Fibroblast of peridontal ligament (primary cell): ENCODE measurements around the gene TMEM151B.
A peak's percentile ranks its signal among the peaks of the same experiment; 100 is the strongest.

Experiments used
- DNase-seq: peaks from one replicate; pipeline ENCODE4 v3.0.0-alpha.2; 2010; ENCODE audit errors: extremely low read depth

Gene TMEM151B

GRCh38 chr6:44232676-44233566 is 37.3 kb upstream of the TMEM151B start:
- DNase-seq, result no peak

- no peak for DNase-seq
Observed at GRCh38 chr6:44233567-44234100, 36.6 kb upstream of the TMEM151B start.

DNA sequence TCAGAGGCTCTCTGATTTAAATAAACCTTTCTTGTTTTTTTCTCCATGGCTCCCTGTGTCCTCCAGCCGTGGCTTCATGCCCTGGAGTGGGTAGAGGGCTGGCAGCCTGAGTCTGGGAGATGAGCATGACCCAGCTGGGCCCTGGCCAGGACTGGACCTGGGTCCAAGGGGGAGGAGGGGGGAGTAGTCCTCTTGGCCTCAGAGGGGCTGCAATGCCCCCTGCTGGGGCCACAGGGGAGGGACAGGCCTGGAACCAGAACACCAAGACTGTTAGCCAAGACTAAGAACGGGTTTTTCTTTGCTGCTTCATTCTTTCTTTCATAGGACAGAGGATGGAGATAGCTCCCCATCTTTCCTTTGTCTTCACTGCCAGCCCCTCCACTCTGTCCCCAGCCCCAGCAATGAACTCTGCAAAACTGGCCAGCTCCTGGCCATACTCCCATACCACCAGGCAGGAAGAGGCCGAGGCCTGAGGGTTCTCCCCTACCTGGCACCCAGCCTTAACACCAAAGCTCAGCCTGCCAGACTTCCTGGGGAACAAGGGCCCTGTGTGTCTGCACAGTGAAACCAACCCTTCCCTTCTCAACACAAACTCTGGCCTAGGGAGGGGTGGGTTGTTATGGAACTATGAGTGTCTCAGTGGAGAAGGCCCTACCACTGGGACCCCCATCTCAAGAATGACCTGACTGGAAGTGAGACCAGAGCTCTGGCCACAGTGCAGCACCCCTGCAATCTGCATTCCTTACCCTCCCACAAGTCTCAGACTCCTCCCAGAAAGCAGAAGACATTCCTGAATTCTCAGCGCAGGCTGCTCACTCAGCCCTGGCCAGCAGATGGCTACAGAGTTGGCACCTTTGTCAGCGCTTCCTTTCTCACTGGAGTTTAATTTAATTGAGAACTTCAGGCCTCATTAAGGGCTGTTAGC is 35.9 kb upstream of the TMEM151B start:
- DNase-seq, result peak; percentile 77

DNA sequence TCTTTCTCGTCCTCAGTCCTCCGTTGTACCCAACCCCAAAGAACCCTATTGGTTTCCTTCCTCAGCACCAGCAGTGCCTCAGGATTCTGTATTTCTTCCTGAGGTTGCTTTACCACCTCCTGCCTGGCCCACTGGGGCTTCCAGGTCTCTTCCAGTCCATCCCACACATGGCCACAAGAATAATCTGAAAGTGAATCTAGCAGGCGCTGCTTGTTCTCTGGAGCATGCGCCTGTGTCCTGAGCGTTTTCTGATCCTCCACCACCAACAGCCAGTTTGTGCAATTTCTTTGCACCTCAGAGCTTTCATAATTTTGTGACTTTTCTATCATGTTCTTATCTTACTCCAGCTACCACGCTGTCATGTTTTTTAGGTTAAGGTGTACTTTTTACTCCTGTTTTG is 35.0 kb upstream of the TMEM151B start:
- DNase-seq, result no peak

GRCh38 chr6:44235891-44236516 is 34.2 kb upstream of the TMEM151B start:
- no peak for DNase-seq

GRCh38 chr6:44237021-44237812 is 33.0 kb upstream of the TMEM151B start:
- DNase-seq, result peak; percentile 94

DNA sequence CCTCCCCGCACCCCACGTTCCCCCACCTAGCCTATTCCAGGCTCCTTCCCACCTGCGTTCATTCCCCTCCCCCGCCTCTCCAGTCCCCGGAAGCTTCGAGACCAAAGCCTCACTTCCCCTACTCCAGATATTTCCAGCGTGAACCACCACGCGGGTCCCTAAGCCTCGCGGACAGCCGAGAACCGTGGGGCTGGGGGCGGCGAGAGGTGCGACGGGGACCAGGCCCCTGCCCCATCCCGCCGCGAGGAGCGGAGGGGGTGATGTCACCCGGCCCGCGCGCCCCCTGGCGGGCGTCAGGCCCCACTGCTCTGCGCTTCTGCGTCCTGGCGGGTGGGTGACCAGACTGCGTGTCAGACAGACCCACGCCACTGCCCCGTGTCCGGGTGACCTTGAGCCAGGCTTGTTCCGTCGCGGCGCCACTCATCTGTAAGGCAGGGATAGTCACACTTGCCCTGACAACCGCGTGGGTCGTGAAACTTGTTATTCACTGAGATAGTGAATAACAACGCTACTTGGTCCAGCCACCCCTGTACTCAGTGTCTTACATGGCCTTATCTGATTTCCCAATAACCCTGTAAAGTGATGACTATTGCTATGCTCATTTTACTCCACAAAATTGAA is 32.3 kb upstream of the TMEM151B start:
- DNase-seq, result peak; percentile 56

- DNase-seq, result no peak
Observed at GRCh38 chr6:44238687-44239350, 31.4 kb upstream of the TMEM151B start.

DNA sequence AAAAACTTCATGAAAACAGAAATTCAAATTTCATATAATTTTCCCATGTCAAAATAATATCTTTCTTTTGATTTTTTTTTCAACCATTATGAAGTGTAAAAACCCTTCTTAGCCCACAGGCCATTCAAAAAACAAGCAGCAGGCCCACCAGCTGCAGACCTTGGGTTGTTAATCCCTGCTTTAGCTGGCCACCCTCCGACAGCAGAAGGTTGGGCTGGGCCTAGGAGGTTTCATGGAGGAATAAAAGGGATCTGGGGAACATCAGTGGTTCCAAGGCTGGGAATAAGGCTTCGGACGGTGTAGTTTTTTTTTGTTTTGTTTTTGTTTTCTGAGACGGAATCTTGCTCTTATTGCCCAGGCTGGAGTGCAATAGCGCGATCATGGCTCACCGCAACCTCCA is 26.9 kb upstream of the TMEM151B start:
- no peak for DNase-seq

- no peak for DNase-seq
Observed at GRCh38 chr6:44245391-44245911, 24.8 kb upstream of the TMEM151B start.

DNA sequence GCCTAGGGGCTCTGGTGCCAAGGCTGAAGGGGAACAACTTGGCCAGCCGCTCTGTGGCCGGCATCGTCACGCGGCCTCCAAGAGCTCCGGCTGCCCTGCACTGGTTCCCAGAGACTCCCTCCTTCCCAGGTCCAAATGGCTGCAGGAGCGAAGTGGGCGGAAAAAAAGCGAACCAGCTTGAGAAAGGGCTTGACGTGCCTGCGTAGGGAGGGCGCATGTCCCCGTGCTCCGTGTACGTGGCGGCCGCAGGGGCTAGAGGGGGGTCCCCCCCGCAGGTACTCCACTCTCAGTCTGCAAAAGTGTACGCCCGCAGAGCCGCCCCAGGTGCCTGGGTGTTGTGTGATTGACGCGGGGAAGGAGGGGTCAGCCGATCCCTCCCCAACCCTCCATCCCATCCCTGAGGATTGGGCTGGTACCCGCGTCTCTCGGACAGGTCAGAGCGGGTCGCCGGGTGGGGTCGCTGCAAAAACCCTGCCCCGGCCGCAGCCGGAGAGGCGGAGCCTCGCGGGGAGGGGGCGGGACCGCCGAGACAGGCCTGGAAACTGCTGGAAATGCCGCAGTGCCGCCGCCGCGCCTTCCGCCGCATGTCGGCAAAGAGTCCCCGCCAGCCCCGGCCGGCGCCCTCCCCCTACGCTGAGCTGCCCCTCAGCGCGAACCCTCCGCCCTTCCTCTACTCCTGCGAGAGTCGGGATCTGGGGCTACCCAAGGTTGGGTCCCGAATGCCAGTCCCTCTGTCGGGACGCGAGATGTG is 24.2 kb upstream of the TMEM151B start:
- DNase-seq, result peak; percentile 75

DNA sequence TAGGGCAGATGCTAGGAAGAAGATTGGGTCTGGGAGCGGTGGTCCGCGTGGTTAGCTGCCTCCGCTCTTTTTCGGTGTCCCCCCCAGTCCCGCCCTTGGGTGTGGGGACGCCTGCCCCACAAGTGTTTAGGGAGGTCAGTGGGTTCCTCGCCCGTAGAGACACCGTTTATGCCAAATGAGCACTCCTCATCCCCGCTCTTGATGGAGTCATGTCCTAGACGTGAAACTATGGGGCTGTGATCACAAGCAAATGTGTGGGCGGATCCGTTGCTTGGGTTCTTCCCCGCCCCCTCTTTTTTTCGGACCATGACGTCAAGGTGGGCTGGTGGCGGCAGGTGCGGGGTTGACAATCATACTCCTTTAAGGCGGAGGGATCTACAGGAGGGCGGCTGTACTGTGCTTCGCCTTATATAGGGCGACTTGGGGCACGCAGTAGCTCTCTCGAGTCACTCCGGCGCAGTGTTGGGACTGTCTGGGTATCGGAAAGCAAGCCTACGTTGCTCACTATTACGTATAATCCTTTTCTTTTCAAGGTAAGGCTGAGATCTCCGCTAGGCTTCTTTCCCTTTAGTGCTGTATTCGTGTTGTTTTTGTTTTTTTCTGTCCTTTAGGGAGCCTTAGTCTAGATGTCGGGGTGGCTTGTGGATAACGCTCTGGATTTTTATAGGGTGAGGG is 23.4 kb upstream of the TMEM151B start, which contains the start of gene HSP90AB1:
Gene HSP90AB1 (plus strand): TSS at position 439 of the 675 bp plus-strand sequence. CDS start 1,529 bp downstream, outside the sequence.
- peak; percentile 97 for DNase-seq

GRCh38 chr6:44247338-44248302 is 22.6 kb upstream of the TMEM151B start:
- peak; percentile 42 for DNase-seq

DNA sequence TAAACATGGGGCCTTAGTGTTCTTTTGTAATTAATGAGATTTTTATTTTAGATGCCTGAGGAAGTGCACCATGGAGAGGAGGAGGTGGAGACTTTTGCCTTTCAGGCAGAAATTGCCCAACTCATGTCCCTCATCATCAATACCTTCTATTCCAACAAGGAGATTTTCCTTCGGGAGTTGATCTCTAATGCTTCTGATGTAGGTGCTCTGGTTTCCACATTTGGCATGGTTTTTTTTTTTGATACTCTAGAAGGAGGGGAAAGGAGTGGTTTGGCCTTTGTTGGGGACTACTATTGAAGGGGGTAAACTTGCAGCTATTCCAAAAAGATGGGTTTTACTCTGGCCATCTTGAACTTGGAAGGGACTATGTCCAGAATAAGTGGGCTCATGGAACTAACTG is 21.7 kb upstream of the TMEM151B start:
- no peak for DNase-seq

DNA sequence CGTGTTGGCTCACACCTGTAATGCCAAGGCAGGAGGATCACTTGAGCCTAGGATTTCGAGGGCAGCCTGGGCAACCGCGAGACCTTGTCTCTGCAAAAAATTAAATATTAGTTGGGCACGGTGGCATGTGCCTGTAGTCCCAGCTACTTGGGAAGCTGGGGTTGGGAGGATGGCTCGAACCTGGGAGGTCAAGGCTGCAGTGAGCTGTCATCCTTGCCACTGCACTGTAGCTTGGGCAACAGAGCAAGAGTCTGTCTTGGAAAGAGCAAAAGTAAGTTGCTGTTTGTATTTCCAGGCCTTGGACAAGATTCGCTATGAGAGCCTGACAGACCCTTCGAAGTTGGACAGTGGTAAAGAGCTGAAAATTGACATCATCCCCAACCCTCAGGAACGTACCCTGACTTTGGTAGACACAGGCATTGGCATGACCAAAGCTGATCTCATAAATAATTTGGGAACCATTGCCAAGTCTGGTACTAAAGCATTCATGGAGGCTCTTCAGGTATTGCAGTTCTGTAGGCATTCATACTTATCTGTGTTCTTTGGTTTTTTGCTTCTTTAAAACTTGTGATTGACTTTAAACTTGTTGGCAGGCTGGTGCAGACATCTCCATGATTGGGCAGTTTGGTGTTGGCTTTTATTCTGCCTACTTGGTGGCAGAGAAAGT is 21.0 kb upstream of the TMEM151B start:
- DNase-seq, result no peak

- no peak for DNase-seq
Observed at GRCh38 chr6:44250067-44250717, 20.1 kb upstream of the TMEM151B start.
